Measurements from ENCODE around the gene ARHGAP1.

ARHGAP1 gene

GRCh38 chr11:46700241-46701077 lies at the start of gene ARHGAP1, which contains the start of gene ZNF408:
TSS of gene ARHGAP1 (minus strand) at chr11:46700619. CDS start at chr11:46696107, 4,512 bp downstream.
TSS of gene ZNF408 (plus strand) at chr11:46701031. CDS start at chr11:46701048, 17 bp downstream.
- H3K79me2 ChIP-seq (ENCODE audit: control insufficient read depth, insufficient read depth, low read length, unreplicated experiment), result peaks cover 51% of the 10 kb centered on the region
- peak within 1 kb of the TSS; percentile 83 for H2AFZ ChIP-seq (ENCODE audit: low read length, unreplicated experiment)
- H3K4me1 ChIP-seq (ENCODE audit: control insufficient read depth, insufficient read depth, low read length, unreplicated experiment), result peaks cover 21% of the 10 kb centered on the region

GRCh38 chr11:46747150-46747549 lies 46.7 kb upstream of the ARHGAP1 start:
- peaks cover 51% of the 10 kb centered on the region for H3K36me3 ChIP-seq (ENCODE audit: insufficient read depth, low read length)
- no peak overlapping the region for H2AFZ ChIP-seq (ENCODE audit: low read length, unreplicated experiment)
- no peaks in the 10 kb centered on the region for H3K27me3 ChIP-seq (ENCODE audit: insufficient read depth, low read length)
- H3K27ac ChIP-seq (ENCODE audit: low read depth, low read length), result no peak overlapping the region
- H3K79me2 ChIP-seq (ENCODE audit: control insufficient read depth, insufficient read depth, low read length, unreplicated experiment), result no peaks in the 10 kb centered on the region
- no peaks in the 10 kb centered on the region for H3K4me1 ChIP-seq (ENCODE audit: control insufficient read depth, insufficient read depth, low read length, unreplicated experiment)
- H3K4me3 ChIP-seq (ENCODE audit: low read depth, low read length), result no peak overlapping the region

More at GRCh38 chr11:46700241-46701077, at the start of gene ARHGAP1, which contains the start of gene ZNF408:
- H3K4me3 ChIP-seq (ENCODE audit: low read depth, low read length), result peak within 1 kb of the TSS; percentile 94
- peak within 1 kb of the TSS; percentile 86 for H3K27ac ChIP-seq (ENCODE audit: low read depth, low read length)
- 0 out of 2 replicates have a peak, but pooled peaks cover 5% of the 10 kb centered on the region for H3K36me3 ChIP-seq (ENCODE audit: insufficient read depth, low read length)
- H3K27me3 ChIP-seq (ENCODE audit: insufficient read depth, low read length), result no peaks in the 10 kb centered on the region

- Histone ChIP-seq H2AFZ (ENCODE audit: low read length, unreplicated experiment) (no peak overlapping the region), H3K27me3 (ENCODE audit: insufficient read depth, low read length) (no peaks in the 10 kb centered on the region), H3K36me3 (ENCODE audit: insufficient read depth, low read length) (peaks cover 49% of the 10 kb centered on the region), H3K4me3 (ENCODE audit: low read depth, low read length) (no peak overlapping the region), H3K27ac (ENCODE audit: low read depth, low read length) (no peak overlapping the region), H3K4me1 (ENCODE audit: control insufficient read depth, insufficient read depth, low read length, unreplicated experiment) (no peaks in the 10 kb centered on the region), H3K79me2 (ENCODE audit: control insufficient read depth, insufficient read depth, low read length, unreplicated experiment) (no peaks in the 10 kb centered on the region)
Measured at GRCh38 chr11:46745995-46746394, 45.6 kb upstream of the ARHGAP1 start.

- Histone ChIP-seq H3K36me3 (ENCODE audit: insufficient read depth, low read length) (peaks cover 42% of the 10 kb centered on the region), H3K4me1 (ENCODE audit: control insufficient read depth, insufficient read depth, low read length, unreplicated experiment) (no peaks in the 10 kb centered on the region), H3K27me3 (ENCODE audit: insufficient read depth, low read length) (no peaks in the 10 kb centered on the region), H3K79me2 (ENCODE audit: control insufficient read depth, insufficient read depth, low read length, unreplicated experiment) (no peaks in the 10 kb centered on the region), H3K27ac (ENCODE audit: low read depth, low read length) (no peak overlapping the region), H2AFZ (ENCODE audit: low read length, unreplicated experiment) (no peak overlapping the region), H3K4me3 (ENCODE audit: low read depth, low read length) (no peak overlapping the region)
Measured at GRCh38 chr11:46745328-46745727, 44.9 kb upstream of the ARHGAP1 start.

GRCh38 chr11:46743693-46744339 lies 43.4 kb upstream of the ARHGAP1 start:
- Histone ChIP-seq H3K36me3 (ENCODE audit: insufficient read depth, low read length) (peaks cover 36% of the 10 kb centered on the region), H3K27me3 (ENCODE audit: insufficient read depth, low read length) (no peaks in the 10 kb centered on the region), H3K79me2 (ENCODE audit: control insufficient read depth, insufficient read depth, low read length, unreplicated experiment) (no peaks in the 10 kb centered on the region), H3K4me1 (ENCODE audit: control insufficient read depth, insufficient read depth, low read length, unreplicated experiment) (no peaks in the 10 kb centered on the region), H2AFZ (ENCODE audit: low read length, unreplicated experiment) (no peak overlapping the region), H3K27ac (ENCODE audit: low read depth, low read length) (no peak overlapping the region), H3K4me3 (ENCODE audit: low read depth, low read length) (no peak overlapping the region)

- Histone ChIP-seq H3K27me3 (ENCODE audit: insufficient read depth, low read length) (no peaks in the 10 kb centered on the region), H3K36me3 (ENCODE audit: insufficient read depth, low read length) (peaks cover 36% of the 10 kb centered on the region), H3K79me2 (ENCODE audit: control insufficient read depth, insufficient read depth, low read length, unreplicated experiment) (no peaks in the 10 kb centered on the region)
Measured at GRCh38 chr11:46743043-46743442, 42.6 kb upstream of the ARHGAP1 start.

GRCh38 chr11:46741600-46742484 lies 41.4 kb upstream of the ARHGAP1 start:
- Histone ChIP-seq H3K4me3 (ENCODE audit: low read depth, low read length) (no peak overlapping the region), H3K27me3 (ENCODE audit: insufficient read depth, low read length) (no peaks in the 10 kb centered on the region), H3K79me2 (ENCODE audit: control insufficient read depth, insufficient read depth, low read length, unreplicated experiment) (no peaks in the 10 kb centered on the region), H3K27ac (ENCODE audit: low read depth, low read length) (no peak overlapping the region), H3K36me3 (ENCODE audit: insufficient read depth, low read length) (peaks cover 36% of the 10 kb centered on the region), H2AFZ (ENCODE audit: low read length, unreplicated experiment) (no peak overlapping the region), H3K4me1 (ENCODE audit: control insufficient read depth, insufficient read depth, low read length, unreplicated experiment) (no peaks in the 10 kb centered on the region)

More at GRCh38 chr11:46743043-46743442, 42.6 kb upstream of the ARHGAP1 start:
- Histone ChIP-seq H3K4me3 (ENCODE audit: low read depth, low read length) (no peak overlapping the region), H2AFZ (ENCODE audit: low read length, unreplicated experiment) (no peak overlapping the region), H3K27ac (ENCODE audit: low read depth, low read length) (no peak overlapping the region), H3K4me1 (ENCODE audit: control insufficient read depth, insufficient read depth, low read length, unreplicated experiment) (no peaks in the 10 kb centered on the region)

GRCh38 chr11:46738887-46739286 lies 38.5 kb upstream of the ARHGAP1 start:
- no peaks in the 10 kb centered on the region for H3K4me1 ChIP-seq (ENCODE audit: control insufficient read depth, insufficient read depth, low read length, unreplicated experiment)
- H3K79me2 ChIP-seq (ENCODE audit: control insufficient read depth, insufficient read depth, low read length, unreplicated experiment), result no peaks in the 10 kb centered on the region
- no peak overlapping the region for H3K27ac ChIP-seq (ENCODE audit: low read depth, low read length)
- H2AFZ ChIP-seq (ENCODE audit: low read length, unreplicated experiment), result no peak overlapping the region
- H3K4me3 ChIP-seq (ENCODE audit: low read depth, low read length), result no peak overlapping the region
- H3K36me3 ChIP-seq (ENCODE audit: insufficient read depth, low read length), result peaks cover 14% of the 10 kb centered on the region
- no peaks in the 10 kb centered on the region for H3K27me3 ChIP-seq (ENCODE audit: insufficient read depth, low read length)

GRCh38 chr11:46737699-46738098 lies 37.3 kb upstream of the ARHGAP1 start:
- Histone ChIP-seq H3K27me3 (ENCODE audit: insufficient read depth, low read length) (no peaks in the 10 kb centered on the region), H2AFZ (ENCODE audit: low read length, unreplicated experiment) (no peak overlapping the region), H3K36me3 (ENCODE audit: insufficient read depth, low read length) (peaks cover 8% of the 10 kb centered on the region), H3K4me3 (ENCODE audit: low read depth, low read length) (no peak overlapping the region), H3K27ac (ENCODE audit: low read depth, low read length) (no peak overlapping the region), H3K4me1 (ENCODE audit: control insufficient read depth, insufficient read depth, low read length, unreplicated experiment) (no peaks in the 10 kb centered on the region), H3K79me2 (ENCODE audit: control insufficient read depth, insufficient read depth, low read length, unreplicated experiment) (no peaks in the 10 kb centered on the region)

- H2AFZ ChIP-seq (ENCODE audit: low read length, unreplicated experiment), result no peak overlapping the region
- no peaks in the 10 kb centered on the region for H3K79me2 ChIP-seq (ENCODE audit: control insufficient read depth, insufficient read depth, low read length, unreplicated experiment)
- H3K4me1 ChIP-seq (ENCODE audit: control insufficient read depth, insufficient read depth, low read length, unreplicated experiment), result no peaks in the 10 kb centered on the region
- no peak overlapping the region for H3K4me3 ChIP-seq (ENCODE audit: low read depth, low read length)
- H3K36me3 ChIP-seq (ENCODE audit: insufficient read depth, low read length), result peaks cover 1% of the 10 kb centered on the region
- no peaks in the 10 kb centered on the region for H3K27me3 ChIP-seq (ENCODE audit: insufficient read depth, low read length)
- H3K27ac ChIP-seq (ENCODE audit: low read depth, low read length), result no peak overlapping the region
Measured at GRCh38 chr11:46736615-46737014, 36.2 kb upstream of the ARHGAP1 start.
